ENCODE measurements around the gene GRN.
A peak's percentile ranks its signal among the peaks of the same experiment; 100 is the strongest.
"Not testable (repeated sequence)": the region's sequence is repeated elsewhere in the genome, so short reads cannot be mapped to it uniquely, and the experiment has no call there.

GRN gene

GRCh38 chr17:44327715-44328449, 17.2 kb upstream of the GRN start:
- Histone ChIP-seq H3K27me3 (ENCODE audit: insufficient read depth, low read length) (no peaks in the 10 kb centered on the region), H3K4me3 (ENCODE audit: low read depth, low read length) (no peak overlapping the region), H3K9ac (ENCODE audit: low read length) (no peak overlapping the region), H4K8ac (ENCODE audit: low read depth, low read length) (no peak overlapping the region), H3K27ac (ENCODE audit: low read depth, low read length) (no peak overlapping the region), H3K4me2 (ENCODE audit: low read length) (no peak overlapping the region), H3K36me3 (ENCODE audit: control insufficient read depth in 1 of 2, insufficient read depth in 2 of 2, low read length in 2 of 2) (no peaks in the 10 kb centered on the region), H2AFZ (ENCODE audit: insufficient read depth, low read length, poor library complexity) (no peak overlapping the region), H4K12ac (ENCODE audit: low read depth, low read length) (no peak overlapping the region), H3K18ac (ENCODE audit: low read length) (no peak overlapping the region), H2BK12ac (ENCODE audit: low read length) (no peak overlapping the region), H3K14ac (ENCODE audit: low read length) (no peak overlapping the region), H3K4ac (ENCODE audit: low read depth, low read length) (no peak overlapping the region), H2BK120ac (ENCODE audit: insufficient read depth, low read length, poor library complexity) (no peak overlapping the region), H4K91ac (ENCODE audit: low read depth, low read length) (no peak overlapping the region), H2BK5ac (ENCODE audit: low read depth, low read length, poor library complexity) (no peak overlapping the region), H3K79me2 (ENCODE audit: control insufficient read depth, insufficient read depth, low read length, poor library complexity) (peaks cover 11% of the 10 kb centered on the region), H3K4me1 (ENCODE audit: control insufficient read depth in 1 of 2, insufficient read depth in 2 of 2, low read length in 2 of 2) (peaks cover 4 to 12% of the 10 kb centered on the region in 2 experiments), H2AK5ac (ENCODE audit: low read length) (no peak overlapping the region), H3K79me1 (ENCODE audit: low read length) (peaks cover 11% of the 10 kb centered on the region), H3K23ac (ENCODE audit: low read length) (no peak overlapping the region), H3K9me3 (ENCODE audit: insufficient read depth, low read depth, low read length) (peaks cover 2% of the 10 kb centered on the region)
- WGBS (ENCODE audit: extremely low coverage, insufficient coverage, insufficient read length): no CpG with 5 or more reads among the region's 7 CpGs
- no peak for DNase-seq

- not testable (repeated sequence) for H3K27me3 ChIP-seq (ENCODE audit: insufficient read depth, low read length); H3K4me1 ChIP-seq (ENCODE audit: control insufficient read depth in 1 of 2, insufficient read depth in 2 of 2, low read length in 2 of 2); H3K18ac ChIP-seq (ENCODE audit: low read length); H3K4me2 ChIP-seq (ENCODE audit: low read length); H4K8ac ChIP-seq (ENCODE audit: low read depth, low read length); H3K27ac ChIP-seq (ENCODE audit: low read depth, low read length); H3K9ac ChIP-seq (ENCODE audit: low read length); H2BK5ac ChIP-seq (ENCODE audit: low read depth, low read length, poor library complexity); H3K4me3 ChIP-seq (ENCODE audit: low read depth, low read length); H3K9me3 ChIP-seq (ENCODE audit: insufficient read depth, low read depth, low read length); H3K79me2 ChIP-seq (ENCODE audit: control insufficient read depth, insufficient read depth, low read length, poor library complexity); H3K23ac ChIP-seq (ENCODE audit: low read length); H3K79me1 ChIP-seq (ENCODE audit: low read length); H2BK120ac ChIP-seq (ENCODE audit: insufficient read depth, low read length, poor library complexity); H2BK12ac ChIP-seq (ENCODE audit: low read length); H4K91ac ChIP-seq (ENCODE audit: low read depth, low read length); H3K4ac ChIP-seq (ENCODE audit: low read depth, low read length); H3K36me3 ChIP-seq (ENCODE audit: control insufficient read depth in 1 of 2, insufficient read depth in 2 of 2, low read length in 2 of 2); H3K14ac ChIP-seq (ENCODE audit: low read length); H2AFZ ChIP-seq (ENCODE audit: insufficient read depth, low read length, poor library complexity); DNase-seq; H2AK5ac ChIP-seq (ENCODE audit: low read length); H4K12ac ChIP-seq (ENCODE audit: low read depth, low read length)
- no CpG with 5 or more reads among the region's 7 CpGs for WGBS (ENCODE audit: extremely low coverage, insufficient coverage, insufficient read length)
Observed at GRCh38 chr17:44329516-44329915, 15.6 kb upstream of the GRN start.

GRCh38 chr17:44330263-44330662, 14.8 kb upstream of the GRN start:
- H3K4me3 ChIP-seq (ENCODE audit: low read depth, low read length); H3K79me2 ChIP-seq (ENCODE audit: control insufficient read depth, insufficient read depth, low read length, poor library complexity); H3K4me2 ChIP-seq (ENCODE audit: low read length); H2BK120ac ChIP-seq (ENCODE audit: insufficient read depth, low read length, poor library complexity); H2BK5ac ChIP-seq (ENCODE audit: low read depth, low read length, poor library complexity); H3K23ac ChIP-seq (ENCODE audit: low read length); H3K4ac ChIP-seq (ENCODE audit: low read depth, low read length); H3K14ac ChIP-seq (ENCODE audit: low read length); H3K36me3 ChIP-seq (ENCODE audit: control insufficient read depth in 1 of 2, insufficient read depth in 2 of 2, low read length in 2 of 2); H2AK5ac ChIP-seq (ENCODE audit: low read length); H4K8ac ChIP-seq (ENCODE audit: low read depth, low read length); H4K12ac ChIP-seq (ENCODE audit: low read depth, low read length); H2AFZ ChIP-seq (ENCODE audit: insufficient read depth, low read length, poor library complexity); H4K91ac ChIP-seq (ENCODE audit: low read depth, low read length); H3K9me3 ChIP-seq (ENCODE audit: insufficient read depth, low read depth, low read length); H3K27ac ChIP-seq (ENCODE audit: low read depth, low read length); H3K79me1 ChIP-seq (ENCODE audit: low read length); H3K18ac ChIP-seq (ENCODE audit: low read length); H3K4me1 ChIP-seq (ENCODE audit: control insufficient read depth in 1 of 2, insufficient read depth in 2 of 2, low read length in 2 of 2); H3K9ac ChIP-seq (ENCODE audit: low read length); DNase-seq; H2BK12ac ChIP-seq (ENCODE audit: low read length); H3K27me3 ChIP-seq (ENCODE audit: insufficient read depth, low read length): not testable (repeated sequence)
- WGBS (ENCODE audit: extremely low coverage, insufficient coverage, insufficient read length): no CpG with 5 or more reads among the region's 5 CpGs

- Histone ChIP-seq H2AFZ (ENCODE audit: insufficient read depth, low read length, poor library complexity) (no peak overlapping the region), H3K23ac (ENCODE audit: low read length) (no peak overlapping the region), H3K14ac (ENCODE audit: low read length) (no peak overlapping the region), H3K79me2 (ENCODE audit: control insufficient read depth, insufficient read depth, low read length, poor library complexity) (no peaks in the 10 kb centered on the region), H3K4me2 (ENCODE audit: low read length) (no peak overlapping the region), H2BK12ac (ENCODE audit: low read length) (no peak overlapping the region), H3K4ac (ENCODE audit: low read depth, low read length) (no peak overlapping the region), H3K4me1 (ENCODE audit: control insufficient read depth in 1 of 2, insufficient read depth in 2 of 2, low read length in 2 of 2) (peaks cover 0 to 2% of the 10 kb centered on the region in 2 experiments), H3K79me1 (ENCODE audit: low read length) (no peaks in the 10 kb centered on the region), H4K91ac (ENCODE audit: low read depth, low read length) (no peak overlapping the region), H3K18ac (ENCODE audit: low read length) (no peak overlapping the region), H3K9ac (ENCODE audit: low read length) (no peak overlapping the region), H4K8ac (ENCODE audit: low read depth, low read length) (no peak overlapping the region), H2BK120ac (ENCODE audit: insufficient read depth, low read length, poor library complexity) (no peak overlapping the region), H2AK5ac (ENCODE audit: low read length) (no peak overlapping the region), H2BK5ac (ENCODE audit: low read depth, low read length, poor library complexity) (no peak overlapping the region), H4K12ac (ENCODE audit: low read depth, low read length) (no peak overlapping the region), H3K27me3 (ENCODE audit: insufficient read depth, low read length) (no peaks in the 10 kb centered on the region), H3K4me3 (ENCODE audit: low read depth, low read length) (no peak overlapping the region), H3K27ac (ENCODE audit: low read depth, low read length) (no peak overlapping the region), H3K9me3 (ENCODE audit: insufficient read depth, low read depth, low read length) (no peaks in the 10 kb centered on the region), H3K36me3 (ENCODE audit: control insufficient read depth in 1 of 2, insufficient read depth in 2 of 2, low read length in 2 of 2) (no peaks in the 10 kb centered on the region)
- WGBS (ENCODE audit: extremely low coverage, insufficient coverage, insufficient read length): no CpG with 5 or more reads among the region's 7 CpGs
- peak; percentile 89 to 99 for DNase-seq
Observed at GRCh38 chr17:44331249-44331760, 13.8 kb upstream of the GRN start.
